GM20000 (cell line): ENCODE results near the gene ASXL1.

Experiments used
- DNase-seq: peaks from one replicate; pipeline ENCODE4 v3.0.0; 2012; ENCODE audit warnings: low spot score
- TF ChIP-seq, protein P1 (sequence below): IDR thresholded peaks from 2 replicates; pipeline ENCODE4 v1.5.1; 2012; ENCODE audit warnings: mild to moderate bottlenecking, control low read depth; ENCODE audit errors: extremely low read depth, missing control alignments

The ASXL1 gene

DNA sequence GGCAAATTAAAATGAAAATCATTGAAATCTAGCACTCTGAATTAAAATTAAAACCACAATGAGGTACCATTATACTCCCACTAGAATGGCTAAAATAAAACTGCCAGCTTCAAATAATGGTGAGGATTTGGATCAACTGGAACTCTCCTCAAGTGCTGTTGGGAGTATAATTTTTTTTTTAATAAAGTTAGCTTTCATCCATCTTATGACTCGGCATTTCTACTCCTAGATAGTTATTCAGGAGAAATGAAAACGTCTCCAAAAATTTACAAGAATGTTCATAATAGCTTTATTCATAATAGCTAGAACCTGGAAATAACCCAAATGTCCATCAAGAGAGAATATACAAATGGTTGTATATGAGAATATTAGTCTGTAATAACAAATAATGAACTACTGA, 63.2 kb downstream of the ASXL1 start:
- no peak for DNase-seq
- TF ChIP-seq, protein P1, sequence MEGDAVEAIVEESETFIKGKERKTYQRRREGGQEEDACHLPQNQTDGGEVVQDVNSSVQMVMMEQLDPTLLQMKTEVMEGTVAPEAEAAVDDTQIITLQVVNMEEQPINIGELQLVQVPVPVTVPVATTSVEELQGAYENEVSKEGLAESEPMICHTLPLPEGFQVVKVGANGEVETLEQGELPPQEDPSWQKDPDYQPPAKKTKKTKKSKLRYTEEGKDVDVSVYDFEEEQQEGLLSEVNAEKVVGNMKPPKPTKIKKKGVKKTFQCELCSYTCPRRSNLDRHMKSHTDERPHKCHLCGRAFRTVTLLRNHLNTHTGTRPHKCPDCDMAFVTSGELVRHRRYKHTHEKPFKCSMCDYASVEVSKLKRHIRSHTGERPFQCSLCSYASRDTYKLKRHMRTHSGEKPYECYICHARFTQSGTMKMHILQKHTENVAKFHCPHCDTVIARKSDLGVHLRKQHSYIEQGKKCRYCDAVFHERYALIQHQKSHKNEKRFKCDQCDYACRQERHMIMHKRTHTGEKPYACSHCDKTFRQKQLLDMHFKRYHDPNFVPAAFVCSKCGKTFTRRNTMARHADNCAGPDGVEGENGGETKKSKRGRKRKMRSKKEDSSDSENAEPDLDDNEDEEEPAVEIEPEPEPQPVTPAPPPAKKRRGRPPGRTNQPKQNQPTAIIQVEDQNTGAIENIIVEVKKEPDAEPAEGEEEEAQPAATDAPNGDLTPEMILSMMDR = no peak

DNA sequence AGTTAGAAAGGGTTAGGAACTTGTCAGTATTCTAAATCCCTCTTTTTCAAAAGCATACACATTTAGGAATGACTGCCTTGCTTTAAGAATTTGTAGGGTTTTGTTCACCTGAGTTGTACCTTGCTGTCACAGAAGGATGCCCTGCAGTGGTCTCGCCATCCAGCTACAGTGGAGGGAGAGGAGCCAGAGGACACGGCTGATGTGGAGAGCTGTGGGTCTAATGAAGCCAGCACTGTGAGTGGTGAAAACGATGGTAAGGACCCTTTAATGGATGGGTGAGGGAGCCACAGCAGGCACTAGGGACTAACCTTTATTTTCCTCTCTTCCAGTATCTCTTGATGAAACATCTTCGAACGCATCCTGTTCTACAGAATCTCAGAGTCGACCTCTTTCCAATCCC, 69.9 kb downstream of the ASXL1 start:
- DNase-seq = no peak
- TF ChIP-seq, protein P1 = no peak

DNA sequence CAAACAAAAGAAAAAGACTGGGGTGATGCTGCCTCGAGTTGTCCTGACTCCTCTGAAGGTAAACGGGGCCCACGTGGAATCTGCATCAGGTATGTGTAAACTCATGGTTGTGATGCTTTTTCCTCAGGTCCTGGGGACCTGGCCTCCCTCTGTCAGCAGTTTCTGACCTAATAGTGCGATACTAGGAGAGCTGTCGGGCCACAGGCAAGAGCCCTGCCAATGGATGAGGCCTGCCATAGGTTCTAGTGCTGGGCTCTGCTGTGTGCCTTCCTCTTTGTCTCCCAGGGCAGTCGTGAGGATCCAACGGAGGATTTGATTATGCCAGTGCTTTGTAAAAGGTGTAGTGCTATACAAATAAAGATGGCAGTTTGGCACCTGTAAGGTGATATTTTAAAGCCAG, 71.2 kb downstream of the ASXL1 start:
- DNase-seq = no peak
- TF ChIP-seq, protein P1 = no peak

DNA sequence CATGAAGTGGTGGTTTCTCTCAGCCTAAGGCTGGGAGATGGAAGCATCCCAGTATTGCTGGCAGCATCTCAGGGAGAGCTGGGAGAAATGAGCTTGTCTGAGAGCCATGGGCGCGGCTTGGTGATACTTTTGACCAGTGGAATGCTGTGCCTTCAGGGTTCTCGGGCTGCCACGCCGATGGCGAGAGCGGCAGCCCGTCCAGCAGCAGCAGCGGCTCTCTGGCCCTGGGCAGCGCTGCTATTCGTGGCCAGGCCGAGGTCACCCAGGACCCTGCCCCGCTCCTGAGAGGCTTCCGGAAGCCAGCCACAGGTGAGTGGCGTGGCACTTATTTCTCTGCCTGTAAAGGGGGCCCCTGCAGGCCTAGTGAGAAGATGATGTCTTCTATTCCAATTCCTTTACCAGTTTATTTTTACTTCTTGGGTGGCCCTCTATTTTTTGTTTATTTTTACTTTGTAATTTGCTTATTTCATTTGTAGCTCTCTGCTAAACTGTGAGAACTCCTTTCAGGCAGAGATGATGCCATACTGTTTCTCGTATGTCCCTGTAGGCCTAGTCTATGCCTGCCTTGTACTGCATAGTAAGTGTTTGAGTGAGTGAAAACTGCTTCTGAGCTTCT, 71.7 kb downstream of the ASXL1 start:
- TF ChIP-seq, protein P1 = no peak
- DNase-seq = no peak

DNA sequence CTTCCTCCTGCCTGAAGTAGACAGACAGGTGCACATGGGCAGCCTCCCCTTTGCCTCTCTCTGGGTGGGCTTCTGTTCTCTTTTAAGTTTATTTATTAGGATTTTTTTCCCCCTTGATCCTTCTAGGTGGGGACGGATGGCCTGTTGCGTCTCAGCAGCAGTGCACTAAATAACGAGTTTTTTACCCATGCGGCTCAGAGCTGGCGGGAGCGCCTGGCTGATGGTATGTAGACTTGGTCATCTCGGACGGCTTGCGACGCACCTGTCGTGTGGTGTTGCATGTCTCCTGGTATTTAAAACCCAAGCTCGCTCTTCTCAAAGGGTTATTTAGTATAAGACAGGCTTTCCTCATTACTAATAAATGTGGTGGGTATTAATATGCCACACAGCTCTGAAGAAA, 73.3 kb downstream of the ASXL1 start:
- DNase-seq = no peak
- TF ChIP-seq, protein P1 = no peak

DNA sequence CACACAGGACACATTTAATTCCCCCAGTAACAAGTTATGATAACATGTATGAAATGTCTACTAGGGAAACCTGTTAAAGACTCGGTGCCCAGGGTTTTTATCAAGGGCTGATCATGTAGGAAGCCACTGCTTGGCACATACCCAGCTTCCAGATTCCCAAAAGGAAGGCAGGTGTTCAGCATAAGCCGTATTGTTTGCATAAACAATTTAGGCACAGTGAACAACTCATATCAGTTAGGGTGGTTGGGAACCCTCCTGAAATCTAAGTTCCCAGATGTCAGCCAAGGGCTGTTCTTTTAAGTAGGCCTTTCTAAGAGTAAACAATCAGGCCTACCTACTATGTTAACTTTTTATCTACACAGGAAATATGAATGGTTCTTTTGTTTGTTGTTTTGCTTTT, 74.1 kb downstream of the ASXL1 start:
- TF ChIP-seq, protein P1 = no peak
- no peak for DNase-seq

DNA sequence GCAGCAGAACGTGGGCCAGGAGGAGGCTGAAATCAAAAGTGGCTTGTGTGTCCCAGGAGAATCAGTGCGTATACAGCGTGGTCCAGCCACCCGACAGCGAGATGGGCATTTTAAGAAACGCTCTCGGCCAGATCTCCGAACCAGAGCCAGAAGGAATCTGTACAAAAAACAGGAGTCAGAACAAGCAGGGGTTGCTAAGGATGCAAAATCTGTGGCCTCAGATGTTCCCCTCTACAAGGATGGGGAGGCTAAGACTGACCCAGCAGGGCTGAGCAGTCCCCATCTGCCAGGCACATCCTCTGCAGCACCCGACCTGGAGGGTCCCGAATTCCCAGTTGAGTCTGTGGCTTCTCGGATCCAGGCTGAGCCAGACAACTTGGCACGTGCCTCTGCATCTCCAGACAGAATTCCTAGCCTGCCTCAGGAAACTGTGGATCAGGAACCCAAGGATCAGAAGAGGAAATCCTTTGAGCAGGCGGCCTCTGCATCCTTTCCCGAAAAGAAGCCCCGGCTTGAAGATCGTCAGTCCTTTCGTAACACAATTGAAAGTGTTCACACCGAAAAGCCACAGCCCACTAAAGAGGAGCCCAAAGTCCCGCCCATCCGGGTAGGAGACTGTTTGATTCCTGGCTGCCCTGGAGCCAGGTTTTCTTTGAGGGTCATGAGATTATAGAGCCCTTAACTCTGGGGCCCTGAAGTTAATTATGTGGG, 75.3 kb downstream of the ASXL1 start:
- DNase-seq = no peak
- TF ChIP-seq, protein P1 = no peak
